Testis (tissue), 2 donors: ENCODE results near the gene BMERB1.

Source experiments
- POLR2A ChIP-seq: fragments of 450-650 bp; IDR thresholded peaks from one replicate; pipeline ENCODE4 v1.6.1; 2017; ENCODE audit warnings: antibody characterized with exemption, mild to moderate bottlenecking, moderate library complexity
- TF ChIP-seq, protein P1 (sequence below), 3 experiments: fragments of 450-650 bp in 2 of 3; fragments of 200-600 bp in 1 of 3; sonication (generic) in 1 of 3; IDR thresholded peaks; one replicate each; pipeline ENCODE4 v1.5.1; 2016 to 2019; ENCODE audit warnings: antibody characterized with exemption in 3 of 3, mild to moderate bottlenecking in 2 of 3, moderate library complexity in 1 of 3

DNA sequence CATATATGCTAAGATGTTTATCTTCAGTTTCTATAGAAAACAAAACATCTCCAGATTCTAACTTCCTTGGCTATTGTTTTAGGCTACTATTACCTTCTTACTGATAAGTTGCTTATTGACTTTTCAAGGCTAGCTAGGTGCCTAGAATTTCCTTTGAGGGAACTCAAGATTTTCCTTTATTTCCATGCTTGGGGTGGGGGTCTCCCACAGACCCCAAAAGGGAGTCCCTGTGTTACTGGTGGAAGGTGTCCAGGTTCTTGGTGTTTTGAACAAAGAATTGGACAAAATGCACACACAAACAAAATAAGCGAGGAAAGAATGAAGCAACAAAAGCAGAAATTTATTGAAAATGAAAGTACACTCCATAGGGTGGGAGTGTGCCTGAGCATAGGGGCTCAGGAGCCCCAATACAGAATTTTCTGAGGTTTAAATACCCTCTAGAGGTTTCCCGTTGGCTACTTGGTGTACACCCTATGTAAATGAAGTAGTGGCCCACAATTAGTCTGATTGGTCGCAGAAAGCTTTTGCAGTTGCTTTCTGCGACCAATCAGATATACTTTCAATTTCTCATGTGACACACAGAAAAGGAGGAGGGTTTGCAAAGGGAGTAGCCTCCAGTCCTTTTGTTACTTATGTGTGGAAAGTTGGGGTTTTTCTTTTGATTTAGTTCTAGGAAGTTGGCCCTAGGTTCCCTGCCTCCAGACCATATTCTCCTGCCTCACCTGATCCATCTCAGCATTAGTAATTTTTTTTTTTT lies 141.1 kb downstream of the BMERB1 start:
- TF ChIP-seq, protein P1, sequence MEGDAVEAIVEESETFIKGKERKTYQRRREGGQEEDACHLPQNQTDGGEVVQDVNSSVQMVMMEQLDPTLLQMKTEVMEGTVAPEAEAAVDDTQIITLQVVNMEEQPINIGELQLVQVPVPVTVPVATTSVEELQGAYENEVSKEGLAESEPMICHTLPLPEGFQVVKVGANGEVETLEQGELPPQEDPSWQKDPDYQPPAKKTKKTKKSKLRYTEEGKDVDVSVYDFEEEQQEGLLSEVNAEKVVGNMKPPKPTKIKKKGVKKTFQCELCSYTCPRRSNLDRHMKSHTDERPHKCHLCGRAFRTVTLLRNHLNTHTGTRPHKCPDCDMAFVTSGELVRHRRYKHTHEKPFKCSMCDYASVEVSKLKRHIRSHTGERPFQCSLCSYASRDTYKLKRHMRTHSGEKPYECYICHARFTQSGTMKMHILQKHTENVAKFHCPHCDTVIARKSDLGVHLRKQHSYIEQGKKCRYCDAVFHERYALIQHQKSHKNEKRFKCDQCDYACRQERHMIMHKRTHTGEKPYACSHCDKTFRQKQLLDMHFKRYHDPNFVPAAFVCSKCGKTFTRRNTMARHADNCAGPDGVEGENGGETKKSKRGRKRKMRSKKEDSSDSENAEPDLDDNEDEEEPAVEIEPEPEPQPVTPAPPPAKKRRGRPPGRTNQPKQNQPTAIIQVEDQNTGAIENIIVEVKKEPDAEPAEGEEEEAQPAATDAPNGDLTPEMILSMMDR (IDR thresholded peaks at IDR 0.05), result no peak
- no peak for TF ChIP-seq POLR2A
